ENCODE measurements around the gene RPH3AL. TPM values are rescaled to one million over a fixed set of nuclear protein-coding genes. Genes with fewer than 3 reads are reported as not detected.
A peak's percentile ranks its signal among the peaks of the same experiment; 100 is the strongest.

Gene RPH3AL
- total RNA-seq, 1 experiment from 2014 or later = 3.0 TPM

DNA sequence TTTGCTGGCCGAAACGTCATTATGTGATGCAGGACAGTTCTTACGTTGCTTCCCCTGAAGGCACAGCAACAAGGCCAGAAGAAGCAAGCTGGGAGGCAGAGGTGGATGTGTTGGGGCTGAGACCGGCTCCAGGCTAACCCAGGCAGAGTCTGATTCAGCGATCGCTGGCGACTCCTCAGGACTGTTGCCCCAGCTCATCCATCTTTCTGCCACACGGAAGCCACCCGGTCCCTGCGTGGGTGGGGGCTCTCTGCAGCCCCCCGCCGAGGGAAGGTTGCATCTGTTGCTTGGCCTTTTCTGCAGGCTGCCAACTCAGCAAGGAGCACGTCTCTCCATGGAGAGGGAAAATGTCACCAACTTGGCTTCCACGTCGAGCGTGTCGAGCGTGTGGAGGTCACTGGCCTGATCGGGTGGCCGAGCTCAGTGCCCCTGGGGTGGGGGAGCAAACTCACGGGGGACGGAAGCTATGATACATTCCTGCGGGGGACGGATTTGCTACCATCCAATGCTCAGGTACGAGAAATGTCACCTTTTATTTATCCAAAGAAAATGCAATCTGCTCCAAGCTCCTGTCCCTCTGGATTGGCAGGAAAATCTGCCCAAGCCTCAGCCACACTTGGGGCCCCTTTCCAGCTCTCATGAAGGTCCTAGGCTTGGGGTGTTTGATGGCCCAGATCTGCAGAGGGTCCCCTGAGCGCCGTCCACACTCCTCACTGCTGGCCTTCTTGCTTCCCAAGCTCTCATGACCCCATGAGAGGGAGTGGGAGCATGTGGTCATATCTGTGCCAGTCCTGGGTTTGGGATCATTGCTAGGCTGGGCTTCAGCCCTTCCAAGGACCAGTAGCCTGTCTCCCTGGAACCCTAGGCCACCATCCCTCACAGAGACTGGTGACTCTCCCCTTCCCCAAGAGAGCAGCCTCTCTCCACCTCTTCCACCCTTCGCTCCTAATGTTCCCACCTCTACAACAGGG is 69.4 kb downstream of the RPH3AL start:
- Mint-ChIP-seq H3K4me3 (no peak overlapping the region), H3K4me1 (peaks cover 4 to 14% of the 10 kb centered on the region in 2 experiments), H3K27ac (peak overlapping the region in 1 of 3 experiments; percentile 62; a peak in 1 of 7 replicates), H3K27me3 (ENCODE audit: low read depth) (peaks cover 12% of the 10 kb centered on the region), H3K36me3 (ENCODE audit: insufficient read depth in 1 of 3, low read depth in 3 of 3) (peaks cover 0 to 5% (median 0%) of the 10 kb centered on the region in 3 experiments; a peak in 2 of 7 replicates), H3K9me3 (peaks cover 2 to 13% of the 10 kb centered on the region in 2 experiments; a peak in 4 of 5 replicates)
- no peak for DNase-seq
- no CpG with 5 or more reads among the region's 28 CpGs for WGBS (ENCODE audit: extremely low coverage, insufficient read length, low lambda C conversion rate)
- H2AK5ac ChIP-seq (ENCODE audit: insufficient read length, low read length) = no peak overlapping the region
- no peak overlapping the region for H2BK12ac ChIP-seq (ENCODE audit: insufficient read length, low read depth, low read length)
- no peak overlapping the region for H2BK20ac ChIP-seq (ENCODE audit: low read depth, low read length, poor library complexity, severe bottlenecking)
- H4K8ac ChIP-seq (replicated peaks; ENCODE audit: insufficient read length, low read depth, low read length) = no peak overlapping the region
- H3K23ac ChIP-seq (ENCODE audit: insufficient read length, low read depth, low read length) = no peak overlapping the region
- H4K91ac ChIP-seq (ENCODE audit: insufficient read length, low read depth, low read length) = no peak overlapping the region
- no peaks in the 10 kb centered on the region for H3K9me3 ChIP-seq (ENCODE audit: control insufficient read depth, low read depth, low read length)
- no peak overlapping the region for H3K56ac ChIP-seq (ENCODE audit: insufficient read length, low read depth, low read length)
- no peak overlapping the region for H3K9ac ChIP-seq (ENCODE audit: extremely low read depth, insufficient read length, low read length)
- H3T11ph ChIP-seq (ENCODE audit: low read length) = no peak overlapping the region
- no peak overlapping the region for H2BK5ac ChIP-seq (ENCODE audit: insufficient read length, low read length)
- no peak overlapping the region for H3K18ac ChIP-seq (ENCODE audit: insufficient read length, low read depth, low read length)
- no peaks in the 10 kb centered on the region for H3K23me2 ChIP-seq (ENCODE audit: insufficient read length, low read depth, low read length, poor library complexity, severe bottlenecking)
- no peak overlapping the region for H2AFZ ChIP-seq (ENCODE audit: low read length)
- no peak overlapping the region for H3K27ac ChIP-seq (ENCODE audit: insufficient read length, low read depth, low read length)
- no peaks in the 10 kb centered on the region for H4K20me1 ChIP-seq (ENCODE audit: control insufficient read depth, insufficient read depth, insufficient read length)
- no peak overlapping the region for H2BK120ac ChIP-seq (ENCODE audit: low read depth, low read length, poor library complexity, severe bottlenecking)
- no peak overlapping the region for H3K4ac ChIP-seq (ENCODE audit: low read depth, low read length)
- H4K5ac ChIP-seq (ENCODE audit: insufficient read length, low read depth, low read length) = no peak overlapping the region
- no peaks in the 10 kb centered on the region for H3K27me3 ChIP-seq (ENCODE audit: insufficient read depth, low read length)
- no peak overlapping the region for H2BK15ac ChIP-seq (ENCODE audit: low read depth, low read length)
- no peak for TF ChIP-seq CTCF (conservative IDR thresholded peaks at IDR 0.05)
- H3K79me1 ChIP-seq (ENCODE audit: insufficient read depth, low read depth, low read length, poor library complexity, severe bottlenecking) = no peaks in the 10 kb centered on the region
- H3K4me1 ChIP-seq (ENCODE audit: insufficient read depth, low read length) = no peaks in the 10 kb centered on the region
- H3K4me2 ChIP-seq (ENCODE audit: insufficient read depth, insufficient read length, low read length) = no peak overlapping the region
- H3K14ac ChIP-seq (ENCODE audit: insufficient read depth, low read length) = no peak overlapping the region; the same call in 1 of the 2 replicates
- H3K79me2 ChIP-seq (ENCODE audit: insufficient read depth, low read length) = no peaks in the 10 kb centered on the region

All from H9 (cell line).